HepG2 (cell line): Measurements from ENCODE around the gene ZNF385B. TPM values are rescaled to one million over a fixed set of nuclear protein-coding genes. Genes with fewer than 3 reads are reported as not detected.

Experiments
- ATAC-seq: fragments of 200-7000 bp; cut with Tn5 transposase; 3 replicates; pipeline ENCODE4 v1.9.1; 2020; ENCODE audit warnings: mild to moderate bottlenecking, moderate library complexity
- BruUV-seq: library from RNA; stranded (reverse); fragments of 400-500 nt; replicated peaks from 2 replicates; lab custom pipeline; 2021; lab: Mats Ljungman, UMichigan
- CTCF ChIA-PET: fragments of 300-600 bp; formaldehyde crosslinking; extraction: SDS; loops from one replicate; lab custom pipeline; 2021; ENCODE audit warnings: low total read pairs, inconsistent platforms, low intra/inter-chr PET ratio; lab: Yijun Ruan, JAX
- POLR2A ChIA-PET: fragments of 350-600 bp; sonication (Branson Sonifier 250); formaldehyde crosslinking; loops from one replicate; lab custom pipeline; 2020; ENCODE audit warnings: antibody characterized with exemption, inconsistent platforms; lab: Yijun Ruan, JAX
- DNase-seq: peaks from one replicate; pipeline ENCODE4 v3.0.0-alpha.2; 2015; ENCODE audit warnings: low spot score
- FAIRE-seq: peaks from 3 replicates; lab custom pipeline; 2011; peaks lifted over from hg19 to GRCh38; lab: Jason Lieb, UNC
- H2AFZ ChIP-seq: one replicate; pipeline ENCODE4 v1.6.1; 2011; ENCODE audit warnings: low read length, inconsistent platforms
- H3K27ac ChIP-seq: fragments of 300-600 bp; 3 replicates; pipeline ENCODE4 v1.8.0; 2011; ENCODE audit warnings: mixed run types, mild to moderate bottlenecking, mixed read lengths, low read length, inconsistent platforms; ENCODE audit not compliant: insufficient read depth; ENCODE audit errors: extremely low read length
- H3K27me3 ChIP-seq, 2 experiments: fragments of 200-600 bp in 1 of 2; 2 replicates in 1 of 2; 3 replicates in 1 of 2; pipeline versions ENCODE4 v1.6.0 to v1.8.0; 2011; ENCODE audit warnings: low read length in 2 of 2, mild to moderate bottlenecking in 2 of 2, moderate library complexity in 2 of 2, inconsistent platforms in 1 of 2; ENCODE audit not compliant: insufficient read depth in 2 of 2, control insufficient read depth in 1 of 2
- H3K36me3 ChIP-seq, 2 experiments: fragments of 200-600 bp in 1 of 2; replicated peaks in 1 of 2; 2 replicates in 1 of 2; 3 replicates in 1 of 2; pipeline versions ENCODE4 v1.5.1 to v1.8.0; 2011; ENCODE audit warnings: low read length in 2 of 2, inconsistent platforms in 1 of 2; ENCODE audit not compliant: insufficient read depth in 2 of 2, control insufficient read depth in 1 of 2
- H3K4me1 ChIP-seq: 2 replicates; pipeline ENCODE4 v1.5.1; 2012; ENCODE audit warnings: low read length, inconsistent platforms; ENCODE audit not compliant: insufficient read depth
- H3K4me2 ChIP-seq: 2 replicates; pipeline ENCODE4 v1.6.0; 2011; ENCODE audit warnings: low read depth, low read length, inconsistent platforms
- H3K4me3 ChIP-seq, 3 experiments: fragments of 200-600 bp in 1 of 3; sonication (generic), shearing (Covaris generic) in 1 of 3; replicated peaks in 1 of 3; 2 replicates each; pipeline ENCODE4 v1.5.1; 2011 to 2016; ENCODE audit warnings: low read length in 3 of 3, inconsistent platforms in 2 of 3, low read depth in 2 of 3, mild to moderate bottlenecking in 2 of 3, control low read depth in 1 of 3, mixed read lengths in 1 of 3; ENCODE audit not compliant: insufficient read depth in 1 of 3
- H3K79me2 ChIP-seq: one replicate; pipeline ENCODE4 v1.6.1; 2011; ENCODE audit warnings: low read length, inconsistent platforms; ENCODE audit not compliant: insufficient read depth
- H3K9ac ChIP-seq: 2 replicates; pipeline ENCODE4 v1.6.0; 2011; ENCODE audit warnings: mild to moderate bottlenecking, low read depth, low read length, inconsistent platforms; ENCODE audit not compliant: insufficient read depth
- H3K9me3 ChIP-seq: 2 replicates; pipeline ENCODE4 v1.5.1; 2012; ENCODE audit warnings: mild to moderate bottlenecking, low read length
- H4K20me1 ChIP-seq: 2 replicates; pipeline ENCODE4 v1.6.0; 2011; ENCODE audit warnings: inconsistent platforms, mild to moderate bottlenecking, low read length, moderate library complexity; ENCODE audit not compliant: insufficient read depth
- ATRX ChIP-seq: sonication (generic); formaldehyde crosslinking; IDR thresholded peaks from 2 replicates; pipeline ENCODE4 v1.4.0; 2020; ENCODE audit warnings: missing genetic modification reagents, borderline replicate concordance
- CEBPB ChIP-seq: IDR thresholded peaks from 2 replicates; pipeline ENCODE4 v1.6.1; 2011; ENCODE audit warnings: low read depth, low read length, improper control_type of control experiment, borderline replicate concordance
- ZNF598 ChIP-seq: sonication (generic); formaldehyde crosslinking; IDR thresholded peaks from 2 replicates; pipeline ENCODE4 v1.5.1; 2020; ENCODE audit warnings: mild to moderate bottlenecking, missing genetic modification reagents, borderline replicate concordance
- ZNF747 ChIP-seq: sonication (generic); formaldehyde crosslinking; IDR thresholded peaks from 2 replicates; pipeline ENCODE4 v1.8.1; 2023; ENCODE audit warnings: missing genetic modification reagents, mild to moderate bottlenecking, borderline replicate concordance
- WGBS: methylation state at CpG from one replicate; pipeline ENCODE4 v1.1.6; 2017; ENCODE audit warnings: low lambda C conversion rate; 5-methylcytosine and 5-hydroxymethylcytosine counted together
- in situ Hi-C: cut with HindIII; loops from 2 replicates; pipeline ENCODE4 v1.10.0; 2017; ENCODE audit warnings: low pct_unique_long_range_greater_than_20kb; ENCODE audit not compliant: extremely low pct_ligation_motif_present
- intact Hi-C: fragments of 100-400 bp; cut with micrococcal nuclease; formaldehyde crosslinking; loops from one replicate; pipeline ENCODE4 v1.10.0; 2022; ENCODE audit not compliant: unreplicated experiment
- polyA plus RNA-seq, 8 experiments: library from polyadenylated mRNA; depleted of rRNA in 3 of 8; stranded (reverse) in 7 of 8; unstranded in 1 of 8; fragments of >200 nt; fragmentation: Illumina TruSeq in 4 of 8; extraction: Trizol in 4 of 8; gene quantifications; 2 replicates each; pipeline versions ENCODE4 v1.2.1 to v1.2.3, GENCODE V29; 2011 to 2016; ENCODE audit warnings: low read depth in 4 of 8, missing spikeins in 1 of 8, mixed read lengths in 1 of 8; ENCODE audit not compliant: insufficient read depth in 1 of 8
- total RNA-seq, 5 experiments: library from RNA; depleted of rRNA; stranded (reverse); fragments of >200 nt; fragmentation: Illumina TruSeq; extraction: Trizol; gene quantifications; 2 replicates each; pipeline ENCODE4 v1.2.3, GENCODE V29; 2016; ENCODE audit warnings: low read depth in 1 of 5
- TF ChIP-seq, protein P1 (sequence below): sonication (generic); formaldehyde crosslinking; IDR thresholded peaks from 2 replicates; pipeline ENCODE4 v1.5.0; 2020; ENCODE audit warnings: mild to moderate bottlenecking, missing genetic modification reagents, borderline replicate concordance
- TF ChIP-seq, protein P2 (sequence below): sonication (generic); formaldehyde crosslinking; IDR thresholded peaks from 2 replicates; pipeline ENCODE4 v1.4.0; 2020; ENCODE audit warnings: missing genetic modification reagents, borderline replicate concordance

The ZNF385B gene
- total and polyA plus RNA-seq, 2 of the 13 experiments (the other 11 are each of a cell fraction or from before 2014, with no cell fraction given) = 3.3 to 6.7 TPM

DNA sequence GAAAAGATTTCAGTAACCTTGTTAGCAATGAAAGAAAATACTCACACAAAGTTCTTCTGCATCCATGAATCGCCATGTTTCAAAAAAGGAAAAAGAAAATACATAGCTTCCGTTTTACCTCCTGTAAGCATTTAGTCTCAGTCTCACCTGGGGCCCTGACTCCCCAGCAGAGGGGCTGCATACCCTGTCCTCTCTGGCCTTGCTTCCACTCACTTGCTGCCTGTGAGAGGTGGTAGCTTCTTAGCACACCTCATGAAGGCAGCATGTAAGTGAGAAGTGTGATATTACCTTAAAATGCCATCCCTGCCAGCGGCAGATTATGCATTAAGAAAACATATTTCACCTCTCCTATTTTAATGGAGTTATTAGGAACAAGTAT lies 49.3 kb upstream of the ZNF385B start (continued):
- TF ChIP-seq, protein P1, sequence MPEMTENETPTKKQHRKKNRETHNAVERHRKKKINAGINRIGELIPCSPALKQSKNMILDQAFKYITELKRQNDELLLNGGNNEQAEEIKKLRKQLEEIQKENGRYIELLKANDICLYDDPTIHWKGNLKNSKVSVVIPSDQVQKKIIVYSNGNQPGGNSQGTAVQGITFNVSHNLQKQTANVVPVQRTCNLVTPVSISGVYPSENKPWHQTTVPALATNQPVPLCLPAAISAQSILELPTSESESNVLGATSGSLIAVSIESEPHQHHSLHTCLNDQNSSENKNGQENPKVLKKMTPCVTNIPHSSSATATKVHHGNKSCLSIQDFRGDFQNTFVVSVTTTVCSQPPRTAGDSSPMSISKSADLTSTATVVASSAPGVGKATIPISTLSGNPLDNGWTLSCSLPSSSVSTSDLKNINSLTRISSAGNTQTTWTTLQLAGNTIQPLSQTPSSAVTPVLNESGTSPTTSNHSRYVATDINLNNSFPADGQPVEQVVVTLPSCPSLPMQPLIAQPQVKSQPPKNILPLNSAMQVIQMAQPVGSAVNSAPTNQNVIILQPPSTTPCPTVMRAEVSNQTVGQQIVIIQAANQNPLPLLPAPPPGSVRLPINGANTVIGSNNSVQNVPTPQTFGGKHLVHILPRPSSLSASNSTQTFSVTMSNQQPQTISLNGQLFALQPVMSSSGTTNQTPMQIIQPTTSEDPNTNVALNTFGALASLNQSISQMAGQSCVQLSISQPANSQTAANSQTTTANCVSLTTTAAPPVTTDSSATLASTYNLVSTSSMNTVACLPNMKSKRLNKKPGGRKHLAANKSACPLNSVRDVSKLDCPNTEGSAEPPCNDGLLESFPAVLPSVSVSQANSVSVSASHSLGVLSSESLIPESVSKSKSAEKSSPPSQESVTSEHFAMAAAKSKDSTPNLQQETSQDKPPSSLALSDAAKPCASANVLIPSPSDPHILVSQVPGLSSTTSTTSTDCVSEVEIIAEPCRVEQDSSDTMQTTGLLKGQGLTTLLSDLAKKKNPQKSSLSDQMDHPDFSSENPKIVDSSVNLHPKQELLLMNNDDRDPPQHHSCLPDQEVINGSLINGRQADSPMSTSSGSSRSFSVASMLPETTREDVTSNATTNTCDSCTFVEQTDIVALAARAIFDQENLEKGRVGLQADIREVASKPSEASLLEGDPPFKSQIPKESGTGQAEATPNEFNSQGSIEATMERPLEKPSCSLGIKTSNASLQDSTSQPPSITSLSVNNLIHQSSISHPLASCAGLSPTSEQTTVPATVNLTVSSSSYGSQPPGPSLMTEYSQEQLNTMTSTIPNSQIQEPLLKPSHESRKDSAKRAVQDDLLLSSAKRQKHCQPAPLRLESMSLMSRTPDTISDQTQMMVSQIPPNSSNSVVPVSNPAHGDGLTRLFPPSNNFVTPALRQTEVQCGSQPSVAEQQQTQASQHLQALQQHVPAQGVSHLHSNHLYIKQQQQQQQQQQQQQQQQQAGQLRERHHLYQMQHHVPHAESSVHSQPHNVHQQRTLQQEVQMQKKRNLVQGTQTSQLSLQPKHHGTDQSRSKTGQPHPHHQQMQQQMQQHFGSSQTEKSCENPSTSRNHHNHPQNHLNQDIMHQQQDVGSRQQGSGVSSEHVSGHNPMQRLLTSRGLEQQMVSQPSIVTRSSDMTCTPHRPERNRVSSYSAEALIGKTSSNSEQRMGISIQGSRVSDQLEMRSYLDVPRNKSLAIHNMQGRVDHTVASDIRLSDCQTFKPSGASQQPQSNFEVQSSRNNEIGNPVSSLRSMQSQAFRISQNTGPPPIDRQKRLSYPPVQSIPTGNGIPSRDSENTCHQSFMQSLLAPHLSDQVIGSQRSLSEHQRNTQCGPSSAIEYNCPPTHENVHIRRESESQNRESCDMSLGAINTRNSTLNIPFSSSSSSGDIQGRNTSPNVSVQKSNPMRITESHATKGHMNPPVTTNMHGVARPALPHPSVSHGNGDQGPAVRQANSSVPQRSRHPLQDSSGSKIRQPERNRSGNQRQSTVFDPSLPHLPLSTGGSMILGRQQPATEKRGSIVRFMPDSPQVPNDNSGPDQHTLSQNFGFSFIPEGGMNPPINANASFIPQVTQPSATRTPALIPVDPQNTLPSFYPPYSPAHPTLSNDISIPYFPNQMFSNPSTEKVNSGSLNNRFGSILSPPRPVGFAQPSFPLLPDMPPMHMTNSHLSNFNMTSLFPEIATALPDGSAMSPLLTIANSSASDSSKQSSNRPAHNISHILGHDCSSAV = no peak

DNA sequence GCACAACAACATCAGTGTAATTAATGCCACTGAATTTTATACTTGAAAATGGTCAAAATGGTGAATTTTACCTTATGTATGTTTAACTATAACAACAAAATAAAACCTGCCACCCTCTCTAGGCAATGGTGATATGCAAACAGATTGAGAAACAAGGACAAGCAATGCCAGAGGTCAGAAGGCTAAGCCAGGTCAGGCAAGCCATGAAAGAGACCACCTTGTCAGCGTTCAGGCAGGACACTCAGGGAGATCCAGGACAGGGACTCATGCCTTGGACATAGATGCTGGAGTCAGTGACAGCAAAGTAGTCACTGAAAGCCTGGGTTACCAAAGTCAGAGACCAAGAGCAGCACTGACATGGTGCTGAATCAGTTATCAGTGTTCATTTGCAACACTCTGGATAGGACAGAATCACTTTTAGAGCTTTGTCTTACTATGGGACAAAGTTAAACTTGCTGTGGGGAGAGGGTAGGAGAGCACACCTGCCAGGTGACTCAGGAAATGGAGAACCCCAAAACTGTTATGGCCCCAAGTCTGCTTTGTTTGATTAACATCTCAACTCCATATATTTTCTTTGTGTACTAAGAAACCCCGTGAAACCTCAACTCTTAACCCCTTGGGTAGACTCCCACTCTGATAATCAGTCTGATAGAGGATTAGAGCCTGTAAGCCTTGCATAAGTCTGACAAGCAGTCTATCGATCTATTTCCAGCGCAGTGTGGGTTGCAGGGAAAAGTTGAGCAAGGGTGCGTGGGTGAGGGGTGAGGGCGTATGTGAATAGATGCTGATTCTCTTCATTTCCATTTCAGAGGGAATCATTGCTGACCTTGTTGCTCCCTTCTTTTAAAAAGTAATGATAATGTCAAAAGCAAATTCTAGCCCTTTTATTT lies 48.7 kb upstream of the ZNF385B start:
- in situ Hi-C loops = no loop called here
- no TSS peak for BruUV-seq
- Histone ChIP-seq H2AFZ (no peak overlapping the region), H3K9me3 (no peaks in the 10 kb centered on the region), H3K4me1 (peaks cover 16% of the 10 kb centered on the region; the same call in 1 of the 2 replicates), H3K27me3 (no peaks in the 10 kb centered on the region), H3K79me2 (no peaks in the 10 kb centered on the region), H3K4me2 (no peak overlapping the region)
- POLR2A ChIA-PET = no interaction called here
- no peak for FAIRE-seq
- WGBS = 22% methylated on average over 6 of the region's 6 CpGs
- TF ChIP-seq ATRX (CRISPR knock-in tag) (no peak), CEBPB (peak; percentile 47; the same call in 1 of the 2 replicates), ZNF747 (CRISPR knock-in tag) (no peak), ZNF598 (CRISPR knock-in tag) (no peak)
- TF ChIP-seq, protein P2, sequence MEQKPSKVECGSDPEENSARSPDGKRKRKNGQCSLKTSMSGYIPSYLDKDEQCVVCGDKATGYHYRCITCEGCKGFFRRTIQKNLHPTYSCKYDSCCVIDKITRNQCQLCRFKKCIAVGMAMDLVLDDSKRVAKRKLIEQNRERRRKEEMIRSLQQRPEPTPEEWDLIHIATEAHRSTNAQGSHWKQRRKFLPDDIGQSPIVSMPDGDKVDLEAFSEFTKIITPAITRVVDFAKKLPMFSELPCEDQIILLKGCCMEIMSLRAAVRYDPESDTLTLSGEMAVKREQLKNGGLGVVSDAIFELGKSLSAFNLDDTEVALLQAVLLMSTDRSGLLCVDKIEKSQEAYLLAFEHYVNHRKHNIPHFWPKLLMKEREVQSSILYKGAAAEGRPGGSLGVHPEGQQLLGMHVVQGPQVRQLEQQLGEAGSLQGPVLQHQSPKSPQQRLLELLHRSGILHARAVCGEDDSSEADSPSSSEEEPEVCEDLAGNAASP = 0 out of 2 replicates have a peak, but pooled peaks have one; percentile 11
- TF ChIP-seq, all 625 proteins: peak for 2
- Histone ChIP-seq H3K9ac (no peak overlapping the region), H3K36me3 (no peaks in the 10 kb centered on the region), H4K20me1 (no peaks in the 10 kb centered on the region), H3K4me3 (no peak overlapping the region), H3K27ac (no peak overlapping the region)
- CTCF ChIA-PET = no interaction called here
- intact Hi-C loops = no loop called here
- DNase-seq = no peak
- peak; percentile 77 for ATAC-seq
